ENCODE measurements around the gene MYLK. TPM values are rescaled to one million over a fixed set of nuclear protein-coding genes. Genes with fewer than 3 reads are reported as not detected.

The MYLK gene
- total and polyA plus RNA-seq, 4 donors: 17.1 to 158 (median 41.9) TPM

DNA sequence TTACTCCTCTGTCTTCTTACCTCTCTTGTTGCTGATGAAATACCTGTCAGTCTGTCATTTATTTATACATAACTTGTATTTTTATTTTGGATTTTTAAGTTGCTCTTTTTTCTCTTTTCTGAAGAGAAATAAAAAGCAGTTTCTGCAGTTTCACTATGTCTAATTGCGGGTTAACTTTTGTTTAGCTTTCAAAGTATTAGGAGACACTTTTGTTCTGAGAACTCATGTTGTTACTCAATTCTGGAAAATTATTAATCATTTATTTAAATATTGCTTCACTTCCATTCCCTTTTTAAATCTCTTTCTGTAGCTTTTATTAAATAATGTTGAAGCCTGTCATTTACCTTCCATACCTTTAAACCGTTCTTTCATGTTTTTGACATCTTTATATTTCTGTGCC is 29.2 kb downstream of the MYLK start:
- Histone ChIP-seq H3K27ac (ENCODE audit: low read depth in 1 of 2, low read length in 2 of 2) (no peak overlapping the region), H3K9me3 (ENCODE audit: control insufficient read depth in 4 of 4, low read length in 3 of 4) (peaks cover 0 to 8% (median 2%) of the 10 kb centered on the region in 4 donors), H3K4me1 (ENCODE audit: control insufficient read depth in 4 of 4, insufficient read depth in 4 of 4, low read length in 3 of 4) (no peaks in the 10 kb centered on the region), H3K9ac (ENCODE audit: low read depth in 1 of 2, low read length in 2 of 2) (no peak overlapping the region), H3K27me3 (ENCODE audit: control insufficient read depth in 4 of 4, insufficient read depth in 4 of 4, low read length in 3 of 4) (no peaks in the 10 kb centered on the region), H3K4me3 (ENCODE audit: low read depth in 1 of 3, low read length in 3 of 3) (no peak overlapping the region), H3K36me3 (ENCODE audit: control insufficient read depth in 4 of 4, insufficient read depth in 3 of 4, low read depth in 1 of 4, low read length in 3 of 4) (no peaks in the 10 kb centered on the region)
- TF ChIP-seq FOXA1 (IDR thresholded peaks at IDR 0.05): no peak
- no peak for TF ChIP-seq HNF4G (IDR thresholded peaks at IDR 0.05)
- no peak for TF ChIP-seq MAX (IDR thresholded peaks at IDR 0.05)
- TF ChIP-seq NR2F2 (IDR thresholded peaks at IDR 0.05): no peak
- TF ChIP-seq, protein P1, sequence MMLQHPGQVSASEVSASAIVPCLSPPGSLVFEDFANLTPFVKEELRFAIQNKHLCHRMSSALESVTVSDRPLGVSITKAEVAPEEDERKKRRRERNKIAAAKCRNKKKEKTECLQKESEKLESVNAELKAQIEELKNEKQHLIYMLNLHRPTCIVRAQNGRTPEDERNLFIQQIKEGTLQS (IDR thresholded peaks at IDR 0.05): no peak
- no peak for TF ChIP-seq EGR1 (IDR thresholded peaks at IDR 0.05; ENCODE audit: low read depth in 2 of 2)
- TF ChIP-seq HNF4A (conservative IDR thresholded peaks at IDR 0.05): no peak
- TF ChIP-seq, protein P2, sequence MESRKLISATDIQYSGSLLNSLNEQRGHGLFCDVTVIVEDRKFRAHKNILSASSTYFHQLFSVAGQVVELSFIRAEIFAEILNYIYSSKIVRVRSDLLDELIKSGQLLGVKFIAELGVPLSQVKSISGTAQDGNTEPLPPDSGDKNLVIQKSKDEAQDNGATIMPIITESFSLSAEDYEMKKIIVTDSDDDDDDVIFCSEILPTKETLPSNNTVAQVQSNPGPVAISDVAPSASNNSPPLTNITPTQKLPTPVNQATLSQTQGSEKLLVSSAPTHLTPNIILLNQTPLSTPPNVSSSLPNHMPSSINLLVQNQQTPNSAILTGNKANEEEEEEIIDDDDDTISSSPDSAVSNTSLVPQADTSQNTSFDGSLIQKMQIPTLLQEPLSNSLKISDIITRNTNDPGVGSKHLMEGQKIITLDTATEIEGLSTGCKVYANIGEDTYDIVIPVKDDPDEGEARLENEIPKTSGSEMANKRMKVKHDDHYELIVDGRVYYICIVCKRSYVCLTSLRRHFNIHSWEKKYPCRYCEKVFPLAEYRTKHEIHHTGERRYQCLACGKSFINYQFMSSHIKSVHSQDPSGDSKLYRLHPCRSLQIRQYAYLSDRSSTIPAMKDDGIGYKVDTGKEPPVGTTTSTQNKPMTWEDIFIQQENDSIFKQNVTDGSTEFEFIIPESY (IDR thresholded peaks at IDR 0.05): no peak
- TF ChIP-seq FOXA2 (IDR thresholded peaks at IDR 0.05): no peak
- TF ChIP-seq REST (IDR thresholded peaks at IDR 0.05): no peak
- TF ChIP-seq YY1 (IDR thresholded peaks at IDR 0.05): no peak
- no peak for TF ChIP-seq SP1 (IDR thresholded peaks at IDR 0.05)
- TF ChIP-seq JUND (IDR thresholded peaks at IDR 0.05): no peak
- no peak for TF ChIP-seq RAD21 (IDR thresholded peaks at IDR 0.05)
- TF ChIP-seq RXRA (IDR thresholded peaks at IDR 0.05): no peak
- TF ChIP-seq TAF1 (conservative IDR thresholded peaks at IDR 0.05): no peak
- no peak for DNase-seq (ENCODE audit: low spot score)
- WGBS: 42% methylated on average over 2 of the region's 2 CpGs

DNA sequence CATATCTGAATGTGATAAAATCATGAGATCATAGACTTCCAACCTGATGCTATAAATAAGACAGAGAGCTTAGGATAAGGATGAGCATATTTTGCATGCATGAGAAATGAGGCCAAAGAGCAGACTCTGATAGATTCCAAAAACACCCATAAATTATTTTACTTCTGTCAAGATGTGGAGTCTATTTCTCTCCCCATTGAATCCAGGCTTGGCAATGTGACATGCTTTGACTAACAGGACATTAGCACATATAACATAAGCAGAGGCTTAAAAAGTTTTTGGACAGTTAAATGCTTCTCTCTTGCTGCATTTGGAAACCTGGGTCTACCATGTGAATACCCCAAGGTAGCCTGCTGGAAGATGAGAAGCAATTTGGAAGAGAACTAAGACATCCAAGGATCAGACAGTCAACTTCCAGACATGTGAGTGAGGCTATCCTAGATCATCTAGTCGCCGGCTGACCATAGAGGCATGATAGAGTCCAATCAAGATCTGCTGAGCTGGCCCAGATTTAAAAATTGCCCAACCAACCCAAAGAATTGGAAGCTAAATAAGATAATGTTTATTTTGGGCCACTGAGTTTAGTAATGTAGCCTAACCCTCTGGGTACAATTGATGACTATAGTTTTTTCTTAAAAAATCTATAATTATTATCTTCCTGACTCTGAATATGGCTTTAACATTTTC is 30.3 kb downstream of the MYLK start:
- Histone ChIP-seq H3K27me3 (ENCODE audit: control insufficient read depth in 4 of 4, insufficient read depth in 4 of 4, low read length in 3 of 4) (no peaks in the 10 kb centered on the region), H3K4me1 (ENCODE audit: control insufficient read depth in 4 of 4, insufficient read depth in 4 of 4, low read length in 3 of 4) (no peaks in the 10 kb centered on the region), H3K4me3 (ENCODE audit: low read depth in 1 of 3, low read length in 3 of 3) (no peak overlapping the region), H3K36me3 (ENCODE audit: control insufficient read depth in 4 of 4, insufficient read depth in 3 of 4, low read depth in 1 of 4, low read length in 3 of 4) (no peaks in the 10 kb centered on the region), H3K27ac (ENCODE audit: low read depth in 1 of 2, low read length in 2 of 2) (no peak overlapping the region), H3K9ac (ENCODE audit: low read depth in 1 of 2, low read length in 2 of 2) (no peak overlapping the region), H3K9me3 (ENCODE audit: control insufficient read depth in 4 of 4, low read length in 3 of 4) (peaks cover 0 to 12% (median 4%) of the 10 kb centered on the region in 4 donors)
- WGBS: 40% methylated on average over 2 of the region's 2 CpGs
- no peak for DNase-seq (ENCODE audit: low spot score)
- no peak for TF ChIP-seq FOXA2 (IDR thresholded peaks at IDR 0.05)
- no peak for TF ChIP-seq RAD21 (IDR thresholded peaks at IDR 0.05)
- no peak for TF ChIP-seq MAX (IDR thresholded peaks at IDR 0.05)
- TF ChIP-seq HNF4A (conservative IDR thresholded peaks at IDR 0.05): no peak
- TF ChIP-seq JUND (IDR thresholded peaks at IDR 0.05): no peak
- TF ChIP-seq TAF1 (conservative IDR thresholded peaks at IDR 0.05): no peak
- TF ChIP-seq YY1 (IDR thresholded peaks at IDR 0.05): no peak
- no peak for TF ChIP-seq GABPA (IDR thresholded peaks at IDR 0.05 in 1 of 2, conservative IDR thresholded peaks at IDR 0.05 in 1 of 2)
- TF ChIP-seq EGR1 (IDR thresholded peaks at IDR 0.05; ENCODE audit: low read depth in 2 of 2): no peak
- no peak for TF ChIP-seq FOXA1 (IDR thresholded peaks at IDR 0.05)
- TF ChIP-seq RXRA (IDR thresholded peaks at IDR 0.05): no peak
- TF ChIP-seq NR2F2 (IDR thresholded peaks at IDR 0.05): no peak
- no peak for TF ChIP-seq REST (IDR thresholded peaks at IDR 0.05)
- TF ChIP-seq, protein P1 (IDR thresholded peaks at IDR 0.05): no peak
- TF ChIP-seq CTCF (IDR thresholded peaks at IDR 0.05; ENCODE audit: low read depth, low read length, missing input control): no peak
- no peak for TF ChIP-seq SP1 (IDR thresholded peaks at IDR 0.05)

Data from liver (tissue), 9 donors.